GM19193 (cell line): ENCODE data around the gene EXOG.

ENCODE experiments used
- POLR2A ChIP-seq: IDR thresholded peaks from 4 replicates; pipeline ENCODE4 v1.6.1; 2011; ENCODE audit not compliant: insufficient read depth, insufficient read length; ENCODE audit errors: extremely low read depth

Gene EXOG

GRCh38 chr3:38496131-38496910, at the start of gene EXOG:
EXOG (plus strand) TSS chr3:38496340; CDS start chr3:38496368, 28 bp downstream.
- TF ChIP-seq POLR2A = peak; percentile 80

- no peak for TF ChIP-seq POLR2A
These were observed 49.3 kb upstream of the EXOG start for GRCh38 chr3:38446812-38447211.

- TF ChIP-seq POLR2A = no peak
These were observed 45.3 kb upstream of the EXOG start for GRCh38 chr3:38450853-38451252.

GRCh38 chr3:38453075-38453912, 42.8 kb upstream of the EXOG start, which contains the start of gene ACVR2B:
ACVR2B (plus strand) TSS chr3:38453890; CDS start chr3:38454323, 433 bp downstream.
- TF ChIP-seq POLR2A = no peak

- TF ChIP-seq POLR2A = no peak
These were observed 42.3 kb upstream of the EXOG start for GRCh38 chr3:38453913-38454177.

- TF ChIP-seq POLR2A = peak; percentile 20
These were observed 41.8 kb upstream of the EXOG start for GRCh38 chr3:38454178-38454883.

- TF ChIP-seq POLR2A = no peak
These were observed 41.1 kb upstream of the EXOG start for GRCh38 chr3:38454884-38455638.

- TF ChIP-seq POLR2A = no peak
These were observed 40.3 kb upstream of the EXOG start for GRCh38 chr3:38455639-38456430.

- no peak for TF ChIP-seq POLR2A
These were observed 38.8 kb upstream of the EXOG start for GRCh38 chr3:38457111-38458003.

- no peak for TF ChIP-seq POLR2A
These were observed 37.2 kb upstream of the EXOG start for GRCh38 chr3:38458796-38459498.

GRCh38 chr3:38459499-38460048, 36.6 kb upstream of the EXOG start:
- no peak for TF ChIP-seq POLR2A
